ENCODE data around the gene UFL1.

DNA sequence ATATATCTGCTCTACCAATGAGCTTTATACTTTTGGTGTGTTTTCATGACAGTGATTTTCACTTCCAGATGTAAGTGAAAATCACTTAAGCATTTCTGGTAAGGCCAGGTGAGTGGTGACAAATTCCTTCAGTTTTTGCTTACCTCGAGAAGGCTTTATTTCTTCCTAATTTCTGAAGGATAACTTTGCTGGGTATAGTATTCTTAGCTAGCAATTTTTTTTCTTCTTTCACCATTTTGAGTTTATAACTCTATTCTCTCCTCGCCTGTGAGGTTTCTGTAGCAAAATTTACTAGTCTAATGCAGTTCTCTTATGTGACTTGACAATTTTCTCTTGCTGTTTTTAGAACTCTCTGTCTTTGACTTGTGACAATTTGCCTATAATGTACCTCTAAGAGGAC is 48.4 kb downstream of the UFL1 start:
- TF ChIP-seq, protein P1, sequence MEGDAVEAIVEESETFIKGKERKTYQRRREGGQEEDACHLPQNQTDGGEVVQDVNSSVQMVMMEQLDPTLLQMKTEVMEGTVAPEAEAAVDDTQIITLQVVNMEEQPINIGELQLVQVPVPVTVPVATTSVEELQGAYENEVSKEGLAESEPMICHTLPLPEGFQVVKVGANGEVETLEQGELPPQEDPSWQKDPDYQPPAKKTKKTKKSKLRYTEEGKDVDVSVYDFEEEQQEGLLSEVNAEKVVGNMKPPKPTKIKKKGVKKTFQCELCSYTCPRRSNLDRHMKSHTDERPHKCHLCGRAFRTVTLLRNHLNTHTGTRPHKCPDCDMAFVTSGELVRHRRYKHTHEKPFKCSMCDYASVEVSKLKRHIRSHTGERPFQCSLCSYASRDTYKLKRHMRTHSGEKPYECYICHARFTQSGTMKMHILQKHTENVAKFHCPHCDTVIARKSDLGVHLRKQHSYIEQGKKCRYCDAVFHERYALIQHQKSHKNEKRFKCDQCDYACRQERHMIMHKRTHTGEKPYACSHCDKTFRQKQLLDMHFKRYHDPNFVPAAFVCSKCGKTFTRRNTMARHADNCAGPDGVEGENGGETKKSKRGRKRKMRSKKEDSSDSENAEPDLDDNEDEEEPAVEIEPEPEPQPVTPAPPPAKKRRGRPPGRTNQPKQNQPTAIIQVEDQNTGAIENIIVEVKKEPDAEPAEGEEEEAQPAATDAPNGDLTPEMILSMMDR (conservative IDR thresholded peaks at IDR 0.05): no peak
- no peak for TF ChIP-seq ZFX (IDR thresholded peaks at IDR 0.05)
